Trophoblast cell (in vitro differentiated cells and primary cell): Measurements from ENCODE around the gene GLIS2.

Source experiments
- DNase-seq, 2 donors: peaks; one replicate each; pipeline ENCODE4 v3.0.0-alpha.2; 2016
- H2AFZ ChIP-seq: 2 replicates; pipeline ENCODE4 v1.6.1; 2013; ENCODE audit warnings: low read length, moderate library complexity, mild to moderate bottlenecking; ENCODE audit not compliant: insufficient read depth, poor library complexity
- H2AK5ac ChIP-seq: 2 replicates; pipeline ENCODE4 v1.6.1; 2013; ENCODE audit warnings: mild to moderate bottlenecking, low read length
- H2BK120ac ChIP-seq: 2 replicates; pipeline ENCODE4 v1.6.1; 2013; ENCODE audit warnings: low read length, mild to moderate bottlenecking, moderate library complexity; ENCODE audit not compliant: insufficient read depth, poor library complexity
- H2BK12ac ChIP-seq: 2 replicates; pipeline ENCODE4 v1.6.1; 2013; ENCODE audit warnings: mild to moderate bottlenecking, low read length, moderate library complexity
- H2BK5ac ChIP-seq: 2 replicates; pipeline ENCODE4 v1.6.1; 2013; ENCODE audit warnings: low read length, low read depth, moderate library complexity, mild to moderate bottlenecking; ENCODE audit not compliant: poor library complexity
- H3K14ac ChIP-seq: 2 replicates; pipeline ENCODE4 v1.6.1; 2013; ENCODE audit warnings: mild to moderate bottlenecking, low read length
- H3K18ac ChIP-seq: 2 replicates; pipeline ENCODE4 v1.6.1; 2013; ENCODE audit warnings: mild to moderate bottlenecking, low read length
- H3K23ac ChIP-seq: 2 replicates; pipeline ENCODE4 v1.6.1; 2013; ENCODE audit warnings: low read length
- H3K27ac ChIP-seq: 2 replicates; pipeline ENCODE4 v1.5.1; 2013; ENCODE audit warnings: low read depth, mild to moderate bottlenecking, inconsistent platforms, low read length, moderate library complexity
- H3K27me3 ChIP-seq: 2 replicates; pipeline ENCODE4 v1.6.1; 2013; ENCODE audit warnings: inconsistent platforms, mild to moderate bottlenecking, low read length, moderate library complexity; ENCODE audit not compliant: insufficient read depth
- H3K36me3 ChIP-seq, 2 experiments: 1 replicate in 1 of 2; 2 replicates in 1 of 2; pipeline ENCODE4 v1.6.1; 2013; ENCODE audit warnings: low read length in 2 of 2, mild to moderate bottlenecking in 2 of 2, moderate library complexity in 1 of 2; ENCODE audit not compliant: insufficient read depth in 2 of 2, control insufficient read depth in 1 of 2
- H3K4ac ChIP-seq: 2 replicates; pipeline ENCODE4 v1.6.1; 2013; ENCODE audit warnings: low read depth, mild to moderate bottlenecking, low read length, moderate library complexity
- H3K4me1 ChIP-seq, 2 experiments: 1 replicate in 1 of 2; 2 replicates in 1 of 2; pipeline ENCODE4 v1.6.1; 2013; ENCODE audit warnings: low read length in 2 of 2, mild to moderate bottlenecking in 2 of 2, moderate library complexity in 1 of 2; ENCODE audit not compliant: insufficient read depth in 2 of 2, control insufficient read depth in 1 of 2
- H3K4me2 ChIP-seq: 2 replicates; pipeline ENCODE4 v1.6.1; 2013; ENCODE audit warnings: inconsistent platforms, mild to moderate bottlenecking, low read length, moderate library complexity
- H3K4me3 ChIP-seq: 2 replicates; pipeline ENCODE4 v1.5.1; 2013; ENCODE audit warnings: mild to moderate bottlenecking, low read depth, low read length, inconsistent platforms
- H3K79me1 ChIP-seq: one replicate; pipeline ENCODE4 v1.6.1; 2013; ENCODE audit warnings: low read length
- H3K79me2 ChIP-seq: 2 replicates; pipeline ENCODE4 v1.6.1; 2013; ENCODE audit warnings: low read length, mild to moderate bottlenecking; ENCODE audit not compliant: control insufficient read depth, insufficient read depth, poor library complexity
- H3K9ac ChIP-seq: 2 replicates; pipeline ENCODE4 v1.6.1; 2013; ENCODE audit warnings: mild to moderate bottlenecking, low read length
- H3K9me3 ChIP-seq: 2 replicates; pipeline ENCODE4 v1.6.1; 2013; ENCODE audit warnings: low read depth, mild to moderate bottlenecking, control low read depth, inconsistent platforms, low read length; ENCODE audit not compliant: insufficient read depth
- H4K12ac ChIP-seq: 2 replicates; pipeline ENCODE4 v1.6.1; 2013; ENCODE audit warnings: low read depth, mild to moderate bottlenecking, low read length, moderate library complexity
- H4K8ac ChIP-seq: 2 replicates; pipeline ENCODE4 v1.6.1; 2013; ENCODE audit warnings: low read depth, mild to moderate bottlenecking, low read length, moderate library complexity
- H4K91ac ChIP-seq: one replicate; pipeline ENCODE4 v1.6.1; 2013; ENCODE audit warnings: low read depth, mild to moderate bottlenecking, low read length, moderate library complexity
- WGBS: extraction: QIAGEN DNeasy Blood & Tissue Kit; methylation state at CpG from one replicate; pipeline ENCODE4 v1.1.7; 2013; ENCODE audit warnings: missing lambda C conversion rate; ENCODE audit not compliant: insufficient read length, insufficient coverage; ENCODE audit errors: extremely low coverage; 5-methylcytosine and 5-hydroxymethylcytosine counted together

Gene GLIS2

GRCh38 chr16:4313563-4314531, 2.0 kb upstream of the GLIS2 start:
- Histone ChIP-seq H2AFZ (no peak overlapping the region), H3K27ac (no peak overlapping the region), H2AK5ac (no peak overlapping the region), H4K91ac (no peak overlapping the region), H3K27me3 (no peaks in the 10 kb centered on the region), H3K4me3 (no peak overlapping the region), H2BK5ac (no peak overlapping the region), H2BK120ac (no peak overlapping the region), H3K4ac (no peak overlapping the region), H3K79me1 (peaks cover 15% of the 10 kb centered on the region), H3K36me3 (peaks cover 0 to 2% of the 10 kb centered on the region in 2 experiments), H4K8ac (no peak overlapping the region), H3K9me3 (no peaks in the 10 kb centered on the region), H3K79me2 (peaks cover 15% of the 10 kb centered on the region), H3K9ac (no peak overlapping the region), H2BK12ac (peak overlapping the region; percentile 54), H3K14ac (no peak overlapping the region), H3K23ac (no peak overlapping the region), H3K4me1 (peaks cover 26 to 31% of the 10 kb centered on the region in 2 experiments), H4K12ac (no peak overlapping the region), H3K18ac (no peak overlapping the region), H3K4me2 (peak overlapping the region; percentile 10)
- peak; percentile 66 to 77 for DNase-seq
- no CpG with 5 or more reads among the region's 43 CpGs for WGBS

- Histone ChIP-seq H2AK5ac (peak overlapping the region; percentile 58), H4K91ac (peak overlapping the region; percentile 81), H3K4me3 (peak overlapping the region; percentile 70), H3K9ac (no peak overlapping the region), H3K79me1 (peaks cover 15% of the 10 kb centered on the region), H3K4me2 (peak overlapping the region; percentile 67), H3K23ac (no peak overlapping the region), H3K27ac (no peak overlapping the region), H4K8ac (peak overlapping the region; percentile 83), H3K18ac (peak overlapping the region; percentile 80), H3K36me3 (peaks cover 0 to 2% of the 10 kb centered on the region in 2 experiments), H3K4ac (peak overlapping the region; percentile 53), H2BK120ac (peak overlapping the region; percentile 91), H3K27me3 (no peaks in the 10 kb centered on the region), H3K9me3 (no peaks in the 10 kb centered on the region), H3K4me1 (peaks cover 26 to 37% of the 10 kb centered on the region in 2 experiments), H2AFZ (peak overlapping the region; percentile 85), H3K79me2 (peaks cover 15% of the 10 kb centered on the region), H4K12ac (peak overlapping the region; percentile 58), H3K14ac (peak overlapping the region; percentile 93), H2BK12ac (peak overlapping the region; percentile 87), H2BK5ac (peak overlapping the region; percentile 63)
- no CpG with 5 or more reads among the region's 33 CpGs for WGBS
- peak; percentile 36 to 58 for DNase-seq
Measured at GRCh38 chr16:4314532-4315185, 1.2 kb upstream of the GLIS2 start.

- Histone ChIP-seq H2BK120ac (peak overlapping the region; percentile 68), H3K14ac (peak overlapping the region; percentile 82), H4K8ac (no peak overlapping the region), H3K18ac (peak overlapping the region; percentile 35), H3K23ac (no peak overlapping the region), H4K91ac (peak overlapping the region; percentile 70), H2AFZ (peak overlapping the region; percentile 28), H3K9me3 (no peaks in the 10 kb centered on the region), H4K12ac (peak overlapping the region; percentile 26), H3K9ac (peak overlapping the region; percentile 42), H3K79me2 (peaks cover 15% of the 10 kb centered on the region), H3K36me3 (peaks cover 0 to 2% of the 10 kb centered on the region in 2 experiments), H2BK5ac (peak overlapping the region; percentile 16), H3K4ac (peak overlapping the region; percentile 35), H3K4me2 (peak overlapping the region; percentile 94), H3K4me3 (peak overlapping the region; percentile 78), H3K79me1 (peaks cover 22% of the 10 kb centered on the region), H3K27me3 (no peaks in the 10 kb centered on the region), H2AK5ac (peak overlapping the region; percentile 6), H3K27ac (peak overlapping the region; percentile 14), H3K4me1 (peaks cover 35 to 47% of the 10 kb centered on the region in 2 experiments), H2BK12ac (no peak overlapping the region)
- DNase-seq = peak in 1 of 2 donors; percentile 41
- WGBS = no CpG with 5 or more reads among the region's 93 CpGs
Measured at GRCh38 chr16:4316108-4316863, 419 bp downstream of the GLIS2 start.
